NCI-H774 (cell line): ENCODE results near the gene DDX56.
A peak's percentile ranks its signal among the peaks of the same experiment; 100 is the strongest.

Experiments used
- DNase-seq: peaks from one replicate; lab custom pipeline; 2025; lab: John Stamatoyannopoulos, UW

DDX56 gene

DNA sequence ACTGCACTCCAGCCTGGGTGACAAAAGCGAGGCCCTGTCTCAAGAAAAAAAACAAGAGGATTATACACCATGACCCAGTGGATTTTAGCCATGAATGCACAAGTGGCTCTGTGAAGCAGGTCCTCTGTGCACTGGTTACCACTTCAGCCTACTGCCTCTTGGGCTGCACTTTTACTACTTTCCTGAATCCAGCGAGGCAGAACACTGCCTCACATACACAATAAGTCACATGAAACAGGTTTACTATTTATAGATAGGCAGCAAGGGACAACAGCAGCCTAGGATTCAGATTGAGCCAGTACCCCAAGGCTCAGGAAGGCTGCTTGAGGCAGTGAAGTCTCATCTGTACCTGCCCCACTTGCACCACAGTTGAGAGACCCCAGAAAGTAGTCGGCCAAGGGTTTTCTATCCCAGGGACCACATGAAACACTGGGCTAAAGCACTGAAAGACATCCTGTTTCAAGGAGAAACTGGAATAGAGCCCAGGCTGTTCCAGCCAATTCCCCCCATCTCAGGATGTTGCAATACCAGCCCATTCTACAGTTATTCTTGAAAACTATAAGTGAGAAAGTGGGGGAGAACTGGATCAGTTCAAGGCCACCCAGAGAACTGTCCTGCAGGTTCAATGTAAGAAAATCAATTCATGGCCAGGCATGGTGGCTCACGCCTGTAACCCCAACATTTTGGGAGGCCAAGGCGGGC, 22.4 kb upstream of the DDX56 start:
- no peak for DNase-seq

GRCh38 chr7:44590910-44591309, 17.2 kb upstream of the DDX56 start:
- no peak for DNase-seq

DNA sequence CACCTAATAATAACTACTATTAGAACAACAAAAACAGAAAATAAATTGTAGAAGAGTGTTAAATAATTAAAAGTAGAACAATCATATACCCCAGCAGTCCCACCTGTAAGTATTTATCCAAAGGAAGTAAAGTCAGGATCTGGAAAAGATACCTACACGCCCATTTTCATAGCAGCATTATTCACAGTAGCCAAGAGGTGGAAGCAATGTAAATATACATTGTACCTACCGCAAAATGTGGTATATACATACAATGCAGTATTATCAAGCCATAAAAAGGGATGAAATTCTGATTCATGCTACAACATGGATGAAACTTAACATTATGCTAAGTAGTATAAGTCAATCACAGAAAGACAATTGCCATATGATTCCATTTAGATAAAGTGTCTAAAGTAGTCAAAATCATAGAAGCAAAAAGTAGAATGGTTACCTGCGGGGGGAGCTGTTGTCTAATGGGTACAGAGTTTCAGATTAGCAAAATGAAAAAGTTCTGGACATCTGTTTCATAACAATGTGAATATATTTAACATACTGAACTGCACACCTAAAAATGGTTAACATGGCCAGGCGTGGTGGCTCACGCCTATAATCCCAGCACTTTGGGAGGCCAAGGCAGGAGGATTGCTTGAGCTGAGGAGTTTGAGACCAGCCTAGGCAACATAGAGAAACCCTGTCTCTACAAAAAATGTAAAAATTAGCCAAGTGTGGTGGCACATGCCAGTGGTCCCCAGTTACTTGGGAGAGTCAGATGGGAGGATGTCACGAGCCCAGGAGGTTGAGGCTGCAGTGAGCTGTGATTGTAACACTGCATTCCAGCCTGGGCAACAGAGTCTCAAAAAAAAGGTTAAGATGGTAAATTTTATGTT, 14.4 kb upstream of the DDX56 start:
- peak; percentile 31 for DNase-seq

DNA sequence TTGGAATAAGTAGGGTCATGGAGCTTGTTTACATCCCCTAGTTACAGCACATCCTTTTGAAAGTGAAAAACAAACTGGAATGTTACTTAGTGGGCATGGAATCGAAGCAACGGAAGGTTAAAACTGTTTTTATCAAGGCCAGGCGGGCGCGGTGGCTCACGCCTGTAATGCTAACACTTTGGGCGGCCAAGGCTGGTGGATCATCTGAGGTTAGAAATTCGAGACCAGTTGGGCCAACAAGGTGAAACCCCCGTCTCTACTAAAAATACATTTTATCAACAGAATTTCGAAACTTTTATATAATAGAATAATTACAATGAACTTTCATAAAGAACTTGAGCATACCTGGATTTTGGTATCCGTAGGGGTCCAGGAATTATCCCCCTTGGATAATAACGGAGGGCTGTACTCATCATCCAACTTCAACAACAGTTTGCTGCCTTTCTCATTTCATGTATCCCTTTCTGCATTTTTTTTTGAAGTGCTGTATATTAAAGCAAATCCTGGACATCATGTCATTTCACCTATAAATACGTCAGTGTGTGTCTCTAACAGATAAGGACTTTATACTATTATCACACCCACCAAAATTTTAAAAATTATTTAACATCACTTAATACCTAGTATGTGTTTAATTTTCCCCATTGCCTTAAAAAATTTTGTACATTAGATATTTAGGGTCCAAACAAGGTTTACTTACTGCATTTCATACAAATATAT, 9.6 kb upstream of the DDX56 start:
- DNase-seq, result no peak

DNA sequence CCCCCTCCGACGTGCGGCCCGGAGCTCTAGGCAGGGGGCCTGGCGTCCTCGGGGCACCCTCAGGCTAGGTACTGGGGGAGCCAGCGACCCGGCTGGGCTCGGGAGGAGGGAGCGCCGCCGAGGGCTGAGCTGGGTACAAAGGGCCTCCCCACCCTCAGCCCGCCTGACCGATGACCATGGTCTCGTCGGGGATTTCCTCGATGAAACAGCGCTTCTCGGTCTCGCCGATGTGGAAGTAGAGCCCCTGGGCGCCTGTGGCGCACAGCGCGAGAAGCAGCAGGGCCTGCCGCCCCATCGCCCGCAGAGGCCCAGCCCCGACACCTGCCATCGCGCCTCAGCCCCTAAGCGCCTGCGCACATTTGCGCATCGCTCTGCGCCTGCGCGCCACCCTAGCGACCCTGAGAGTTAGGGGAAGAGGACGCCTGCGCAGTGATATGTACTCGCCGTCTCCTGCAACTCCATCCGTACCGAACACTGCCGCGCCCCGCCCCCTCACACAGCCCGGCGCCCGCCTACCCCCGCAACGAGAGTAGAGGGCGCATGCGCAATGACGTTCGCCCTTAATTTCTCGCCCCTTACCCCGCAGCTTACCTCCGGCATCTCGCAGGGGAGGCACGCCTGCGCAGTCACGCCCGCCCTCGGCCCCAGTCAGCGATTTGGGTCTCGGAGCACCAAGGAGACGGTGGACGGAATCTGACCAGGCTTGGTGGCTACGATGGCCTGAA, 8.3 kb upstream of the DDX56 start, which contains the start of gene TMED4:
Gene TMED4, minus strand, starts transcription at position 353 of the 725 bp plus-strand sequence. Its CDS starts 25 bp downstream, at position 328.
- DNase-seq, result peak; percentile 98

DNA sequence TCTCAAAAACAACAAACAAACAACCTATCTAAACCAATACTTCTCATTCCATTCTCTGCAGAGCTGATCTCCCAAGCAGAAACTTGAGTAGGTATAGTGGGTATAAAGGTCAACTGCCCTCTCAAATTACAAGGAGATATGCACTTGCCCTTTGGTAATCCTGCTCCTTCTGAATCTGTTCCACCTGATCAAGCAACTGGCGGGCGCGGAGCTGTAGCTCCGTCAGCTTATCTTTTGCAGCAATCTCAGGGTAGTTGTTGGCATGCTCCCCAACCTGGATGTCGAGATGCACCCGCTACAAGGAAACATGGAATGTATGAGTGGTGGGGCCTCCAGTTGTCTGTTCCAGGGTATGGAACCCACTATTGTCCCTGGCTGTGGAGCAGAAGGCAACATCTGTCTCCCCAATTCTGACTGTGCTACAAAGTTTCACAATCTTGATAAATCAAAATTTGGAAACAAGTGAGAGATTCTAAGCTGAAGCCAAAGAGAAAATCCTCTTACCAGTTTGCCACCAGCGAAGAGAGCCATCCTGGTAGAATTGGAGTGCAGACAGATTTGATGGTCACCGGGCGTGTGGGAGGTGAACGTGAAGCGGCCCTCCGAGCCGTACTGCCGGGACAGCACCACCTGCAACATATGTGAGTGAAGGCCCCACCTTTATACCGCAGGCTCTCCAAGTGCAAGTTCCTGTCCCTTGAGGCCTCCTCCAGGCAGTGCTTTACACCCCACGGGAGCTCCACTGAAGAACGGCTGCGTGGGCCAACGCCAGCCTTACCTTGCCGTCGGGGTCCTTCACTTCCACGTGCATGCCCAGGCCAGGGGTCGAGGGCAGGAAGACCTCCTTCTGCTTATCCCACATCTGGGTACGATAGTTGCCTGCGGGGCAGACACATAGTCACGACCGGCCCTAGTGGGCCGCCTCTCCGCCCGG, 7.5 kb upstream of the DDX56 start:
- DNase-seq, result no peak

DNA sequence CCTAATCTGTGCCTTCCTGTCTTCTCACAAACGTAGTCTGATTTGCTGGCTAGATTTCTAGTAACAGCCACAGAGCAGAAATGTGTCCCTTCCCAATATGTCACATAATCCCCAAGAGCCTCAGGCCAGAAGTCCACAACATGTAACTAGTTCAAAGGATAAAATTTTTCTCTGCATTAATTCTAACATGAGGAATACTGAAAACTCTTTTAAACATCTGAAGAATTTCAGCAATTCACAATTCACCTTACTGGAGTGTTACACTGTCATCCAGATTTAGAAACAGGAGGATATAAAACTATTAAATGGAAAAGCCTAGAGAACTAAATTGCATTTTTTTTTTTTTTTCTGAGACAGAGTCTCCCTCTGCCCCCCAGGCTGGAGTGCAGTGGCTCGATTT, 2.5 kb upstream of the DDX56 start:
- no peak for DNase-seq

GRCh38 chr7:44575054-44575453, 1.3 kb upstream of the DDX56 start:
- no peak for DNase-seq

DNA sequence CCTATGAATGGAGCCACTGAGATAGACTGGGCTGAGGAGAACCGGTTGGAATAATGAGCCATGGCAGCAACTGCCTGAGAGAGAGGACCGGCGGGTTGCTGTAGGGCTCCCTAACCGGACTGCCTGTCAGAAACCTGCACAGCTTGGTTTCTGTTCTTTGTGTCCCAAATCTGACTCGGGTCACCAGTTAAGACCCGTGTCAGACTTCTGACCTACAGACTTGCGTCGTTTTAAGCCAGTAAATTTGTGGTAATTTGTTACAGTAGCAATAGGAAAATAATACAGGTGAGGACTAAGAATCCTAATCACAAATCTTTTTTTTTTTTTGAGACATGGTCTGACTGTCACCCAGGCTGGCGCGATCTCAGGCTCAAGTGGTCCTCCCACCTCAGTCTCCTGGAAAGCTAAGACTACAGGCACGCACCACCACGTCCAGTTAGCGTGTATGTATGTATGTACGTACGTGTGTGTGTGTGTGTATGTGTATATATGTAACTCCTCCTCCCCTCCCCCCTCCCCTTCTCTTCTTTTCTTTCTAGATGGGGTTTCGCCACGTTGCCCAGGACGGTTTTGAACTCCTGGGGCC, 672 bp upstream of the DDX56 start:
- DNase-seq, result no peak

DNA sequence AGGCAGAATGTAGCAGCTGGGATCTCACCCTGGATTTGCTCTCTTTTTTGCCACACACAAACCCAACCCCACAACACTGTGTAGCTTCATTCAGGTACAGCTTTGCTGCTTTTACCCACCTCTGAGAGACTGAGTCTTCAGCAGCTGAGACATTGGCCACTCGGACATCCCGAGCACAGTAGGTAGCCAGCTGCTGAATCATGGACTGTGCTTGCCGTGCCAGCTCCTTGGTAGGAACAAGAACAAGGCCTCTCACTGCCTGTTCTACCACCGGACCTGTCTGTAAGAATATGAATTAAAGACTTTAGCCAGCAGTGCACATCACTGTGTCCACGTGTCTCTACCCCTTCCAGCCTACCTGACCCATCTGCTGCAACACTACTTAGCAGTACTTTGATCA, 937 bp downstream of the DDX56 start:
- no peak for DNase-seq

- DNase-seq, result no peak
Measured at GRCh38 chr7:44569959-44570358, 3.7 kb downstream of the DDX56 start.

DNA sequence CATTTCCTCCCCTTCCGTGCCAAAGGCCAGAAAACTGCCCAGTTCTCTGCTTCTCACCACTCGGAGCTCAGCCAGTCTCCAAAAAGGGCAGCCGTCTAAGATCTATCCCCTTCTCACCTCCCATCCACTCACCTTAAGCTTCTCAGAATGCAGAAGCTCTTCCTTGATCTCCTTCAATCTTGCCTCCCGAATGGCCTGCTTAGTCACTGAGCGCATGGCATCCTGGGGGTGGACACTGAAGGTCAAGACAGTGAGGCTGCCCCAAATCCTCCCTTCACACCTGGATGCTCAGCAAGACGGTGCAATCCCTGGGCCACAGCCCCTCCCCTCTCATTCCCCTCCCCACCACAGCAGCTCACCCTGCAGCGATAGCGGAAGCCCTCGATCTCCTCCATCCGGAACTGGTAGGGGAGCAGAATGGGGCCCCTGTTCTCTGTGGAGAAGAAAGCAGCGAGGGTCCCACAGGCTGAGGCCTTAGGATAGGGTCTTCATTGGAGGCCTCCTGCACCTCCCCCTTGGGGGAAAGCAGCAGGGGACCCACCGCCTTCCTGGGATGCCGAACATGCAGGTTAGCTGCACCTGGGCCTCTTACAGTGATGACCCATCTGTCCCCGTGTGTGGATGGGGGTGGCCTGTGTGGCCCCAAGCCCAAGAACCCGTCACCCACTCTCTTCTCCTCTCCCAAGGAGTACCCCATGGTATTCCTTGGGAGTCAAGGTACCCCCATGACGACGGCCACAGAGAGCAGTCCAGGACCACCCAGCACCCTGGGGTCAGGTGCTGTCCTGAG, 4.7 kb downstream of the DDX56 start:
- no peak for DNase-seq

DNA sequence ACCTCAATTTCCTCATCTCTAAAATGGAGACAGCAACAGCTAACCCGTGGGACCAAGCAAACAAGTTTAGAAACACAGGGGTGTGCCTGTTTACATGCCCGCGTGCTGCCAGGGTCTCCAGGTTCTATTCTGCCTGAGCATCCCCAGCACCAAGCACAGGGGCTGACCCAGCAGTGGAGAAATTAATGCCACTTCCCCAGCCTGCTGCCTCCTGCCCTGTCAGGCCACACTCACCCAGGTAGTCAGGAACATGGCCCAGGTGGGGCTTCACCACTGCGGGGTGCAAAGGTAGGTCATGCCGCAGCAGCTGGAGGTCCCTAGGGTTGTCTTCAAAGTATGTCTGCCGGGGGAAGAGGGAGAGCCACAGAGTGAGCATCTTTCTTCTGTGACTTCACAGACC, 5.8 kb downstream of the DDX56 start:
- DNase-seq, result no peak

- no peak for DNase-seq
Measured at GRCh38 chr7:44566680-44567079, 7.0 kb downstream of the DDX56 start.

DNA sequence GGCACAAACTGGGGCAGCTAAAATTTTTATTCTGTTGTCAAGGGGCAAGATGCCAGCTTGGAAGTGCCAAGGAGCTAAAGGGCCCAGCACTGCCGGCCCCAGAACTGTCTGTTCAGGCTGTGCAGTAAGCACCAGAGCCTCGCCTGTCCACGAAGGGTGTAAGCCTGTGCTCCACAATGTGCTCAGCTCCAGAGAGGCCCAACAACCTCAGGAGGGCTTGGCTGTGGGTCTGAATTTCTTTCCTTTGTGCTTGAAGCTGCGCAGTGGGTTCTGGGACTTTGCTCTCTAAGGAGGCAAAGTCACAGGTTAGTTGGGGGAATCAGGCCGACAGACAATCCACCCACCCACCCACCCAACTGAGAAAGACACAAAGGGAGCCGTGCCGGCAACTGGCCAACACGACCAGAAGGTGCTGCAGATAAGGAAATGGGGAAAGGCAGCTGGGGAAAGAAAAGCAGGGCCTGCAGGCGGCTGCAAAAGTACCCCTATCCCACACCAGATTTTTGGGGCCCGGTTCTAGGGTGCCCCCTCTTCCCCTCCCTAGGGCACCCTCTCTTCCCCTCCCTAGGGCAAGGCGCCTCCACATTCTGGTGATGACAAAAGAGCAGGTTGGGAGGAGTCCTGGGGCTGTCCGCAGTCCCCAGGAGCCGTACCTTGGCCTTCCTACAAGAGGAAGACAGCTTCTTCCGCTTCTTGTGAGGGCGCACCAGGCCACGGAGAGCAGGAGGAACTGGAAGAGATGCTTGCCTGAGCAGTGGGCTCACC, 7.7 kb downstream of the DDX56 start:
- DNase-seq, result no peak

DNA sequence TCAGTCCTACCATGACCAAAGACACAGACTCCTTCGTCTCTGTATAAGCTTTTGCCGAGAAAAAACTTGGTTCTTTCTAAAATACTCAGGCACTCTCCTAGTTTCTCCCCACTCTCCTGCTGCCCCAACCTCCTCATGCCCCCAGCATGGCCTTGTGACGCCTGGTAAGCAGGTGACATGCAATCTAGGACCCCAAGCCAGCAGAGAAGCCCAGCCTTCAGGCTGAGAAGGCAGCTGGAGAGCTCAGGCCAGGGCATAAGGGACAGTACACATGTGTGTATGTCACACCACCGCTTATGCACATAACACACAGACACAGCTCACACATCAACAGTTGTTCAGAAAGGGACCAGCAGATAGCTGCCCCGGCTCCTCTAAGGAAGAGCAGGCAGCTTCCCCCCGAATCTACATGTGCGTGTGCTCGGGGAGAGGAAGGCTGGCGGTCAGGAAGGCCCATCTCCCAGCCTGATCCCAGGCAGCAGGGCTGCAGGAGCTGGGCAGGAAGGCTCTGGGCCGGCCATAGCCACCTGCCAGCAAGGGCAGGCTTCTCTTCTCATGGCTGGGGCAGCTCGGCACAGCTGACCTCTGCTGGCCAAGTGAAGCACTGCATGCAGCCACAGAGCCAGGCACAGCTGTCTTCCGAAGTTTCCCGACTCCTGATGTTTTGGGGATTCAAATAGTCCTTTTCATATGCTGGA, 8.5 kb downstream of the DDX56 start:
- DNase-seq, result peak; percentile 21

DNA sequence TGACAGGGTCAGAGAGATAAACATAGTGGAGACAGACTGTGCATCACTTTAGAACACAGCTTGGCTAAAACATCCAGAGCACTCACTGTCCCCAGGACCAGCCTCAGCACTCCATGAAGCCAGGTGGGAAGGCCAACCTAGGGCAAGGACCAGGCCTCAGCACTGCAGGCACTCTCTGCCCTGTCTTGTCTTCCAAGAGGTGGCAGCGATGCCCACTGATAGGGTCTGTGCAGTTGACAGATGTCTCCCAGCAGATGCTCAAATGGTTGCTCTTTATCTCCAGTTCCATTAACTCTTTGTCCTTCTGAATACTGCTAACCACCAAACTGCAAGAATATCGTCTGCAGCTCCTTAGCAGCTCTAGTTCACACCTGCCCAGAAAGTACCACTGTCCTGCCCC, 9.1 kb downstream of the DDX56 start:
- DNase-seq, result no peak

- no peak for DNase-seq
Measured at GRCh38 chr7:44563171-44563679, 10.5 kb downstream of the DDX56 start.
